ENCODE measurements around the gene LAD1. TPM values are rescaled to one million over a fixed set of nuclear protein-coding genes. Genes with fewer than 3 reads are reported as not detected.

LAD1 gene
- total RNA-seq, 4 donors from 2014 or later: 0.25 to 6.2 (median 0.92) TPM

DNA sequence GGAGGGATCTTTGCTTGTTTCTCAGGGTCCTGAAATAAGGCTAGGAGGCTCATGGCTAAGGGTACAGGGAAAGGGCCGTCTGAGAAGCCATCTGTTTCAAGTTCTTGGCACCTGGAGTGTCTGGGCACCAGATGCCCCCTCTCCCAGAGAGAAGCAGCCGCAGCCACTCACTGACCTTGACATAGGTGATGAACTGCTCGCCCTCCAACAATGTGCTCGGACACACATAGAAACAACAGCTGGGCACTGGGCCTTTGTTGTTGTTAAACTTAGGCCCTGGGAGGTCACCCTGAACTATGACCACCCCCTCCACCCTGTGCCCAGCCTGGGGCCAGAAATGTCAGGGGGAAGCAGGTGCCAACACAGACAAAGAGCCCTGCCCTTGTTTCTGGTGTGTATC is 31.7 kb upstream of the LAD1 start:
- ATAC-seq: no peak
- Histone ChIP-seq H3K9me3 (no peaks in the 10 kb centered on the region), H3K4me1 (peaks cover 35 to 54% of the 10 kb centered on the region in 2 donors), H3K4me3 (no peak overlapping the region), H3K27me3 (no peaks in the 10 kb centered on the region), H3K36me3 (no peaks in the 10 kb centered on the region), H3K27ac (peak overlapping the region; percentile 93)
- in situ Hi-C loops (cut with MboI; ENCODE audit: low sequenced_read_pairs in 4 of 4): no loop called here
- no peak for DNase-seq
- intact Hi-C loops (cut with DNase I; ENCODE audit: low total_unique reads): no loop called here
- no peak for TF ChIP-seq POLR2A (IDR thresholded peaks at IDR 0.05)
- TF ChIP-seq, protein P1, sequence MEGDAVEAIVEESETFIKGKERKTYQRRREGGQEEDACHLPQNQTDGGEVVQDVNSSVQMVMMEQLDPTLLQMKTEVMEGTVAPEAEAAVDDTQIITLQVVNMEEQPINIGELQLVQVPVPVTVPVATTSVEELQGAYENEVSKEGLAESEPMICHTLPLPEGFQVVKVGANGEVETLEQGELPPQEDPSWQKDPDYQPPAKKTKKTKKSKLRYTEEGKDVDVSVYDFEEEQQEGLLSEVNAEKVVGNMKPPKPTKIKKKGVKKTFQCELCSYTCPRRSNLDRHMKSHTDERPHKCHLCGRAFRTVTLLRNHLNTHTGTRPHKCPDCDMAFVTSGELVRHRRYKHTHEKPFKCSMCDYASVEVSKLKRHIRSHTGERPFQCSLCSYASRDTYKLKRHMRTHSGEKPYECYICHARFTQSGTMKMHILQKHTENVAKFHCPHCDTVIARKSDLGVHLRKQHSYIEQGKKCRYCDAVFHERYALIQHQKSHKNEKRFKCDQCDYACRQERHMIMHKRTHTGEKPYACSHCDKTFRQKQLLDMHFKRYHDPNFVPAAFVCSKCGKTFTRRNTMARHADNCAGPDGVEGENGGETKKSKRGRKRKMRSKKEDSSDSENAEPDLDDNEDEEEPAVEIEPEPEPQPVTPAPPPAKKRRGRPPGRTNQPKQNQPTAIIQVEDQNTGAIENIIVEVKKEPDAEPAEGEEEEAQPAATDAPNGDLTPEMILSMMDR (IDR thresholded peaks at IDR 0.05 in 4 of 5, conservative IDR thresholded peaks at IDR 0.05 in 1 of 5): no peak

- Histone ChIP-seq H3K36me3 (no peaks in the 10 kb centered on the region), H3K27ac (peak overlapping the region; percentile 93), H3K27me3 (no peaks in the 10 kb centered on the region), H3K4me3 (no peak overlapping the region), H3K4me1 (peaks cover 40 to 55% of the 10 kb centered on the region in 2 donors), H3K9me3 (no peaks in the 10 kb centered on the region)
- in situ Hi-C loops (cut with MboI; ENCODE audit: low sequenced_read_pairs in 4 of 4) (no loop called here), intact Hi-C loops (cut with DNase I; ENCODE audit: low total_unique reads) (no loop called here)
- DNase-seq (no peak), ATAC-seq (no peak)
- TF ChIP-seq, protein P1 (IDR thresholded peaks at IDR 0.05 in 4 of 5, conservative IDR thresholded peaks at IDR 0.05 in 1 of 5): no peak
- TF ChIP-seq POLR2A (IDR thresholded peaks at IDR 0.05): peak in 1 of 2 donors; percentile 20
These were observed 30.8 kb upstream of the LAD1 start for GRCh38 chr1:201429736-201430501.

- DNase-seq (peak in 1 of 2 donors; percentile 68), ATAC-seq (peak; percentile 37 to 59)
- H3K27me3 ChIP-seq: no peaks in the 10 kb centered on the region
- no peak overlapping the region for H3K4me3 ChIP-seq
- no peaks in the 10 kb centered on the region for H3K36me3 ChIP-seq
- TF ChIP-seq, protein P1 (IDR thresholded peaks at IDR 0.05 in 4 of 5, conservative IDR thresholded peaks at IDR 0.05 in 1 of 5): no peak
- TF ChIP-seq POLR2A (IDR thresholded peaks at IDR 0.05): no peak
- intact Hi-C loops (cut with DNase I; ENCODE audit: low total_unique reads): no loop called here
- in situ Hi-C loops (cut with MboI; ENCODE audit: low sequenced_read_pairs in 4 of 4): no loop called here
- H3K9me3 ChIP-seq: no peaks in the 10 kb centered on the region
- peak overlapping the region; percentile 93 for H3K27ac ChIP-seq
- peaks cover 49 to 62% of the 10 kb centered on the region in 2 donors for H3K4me1 ChIP-seq
These were observed 28.8 kb upstream of the LAD1 start for GRCh38 chr1:201427963-201428362.

DNA sequence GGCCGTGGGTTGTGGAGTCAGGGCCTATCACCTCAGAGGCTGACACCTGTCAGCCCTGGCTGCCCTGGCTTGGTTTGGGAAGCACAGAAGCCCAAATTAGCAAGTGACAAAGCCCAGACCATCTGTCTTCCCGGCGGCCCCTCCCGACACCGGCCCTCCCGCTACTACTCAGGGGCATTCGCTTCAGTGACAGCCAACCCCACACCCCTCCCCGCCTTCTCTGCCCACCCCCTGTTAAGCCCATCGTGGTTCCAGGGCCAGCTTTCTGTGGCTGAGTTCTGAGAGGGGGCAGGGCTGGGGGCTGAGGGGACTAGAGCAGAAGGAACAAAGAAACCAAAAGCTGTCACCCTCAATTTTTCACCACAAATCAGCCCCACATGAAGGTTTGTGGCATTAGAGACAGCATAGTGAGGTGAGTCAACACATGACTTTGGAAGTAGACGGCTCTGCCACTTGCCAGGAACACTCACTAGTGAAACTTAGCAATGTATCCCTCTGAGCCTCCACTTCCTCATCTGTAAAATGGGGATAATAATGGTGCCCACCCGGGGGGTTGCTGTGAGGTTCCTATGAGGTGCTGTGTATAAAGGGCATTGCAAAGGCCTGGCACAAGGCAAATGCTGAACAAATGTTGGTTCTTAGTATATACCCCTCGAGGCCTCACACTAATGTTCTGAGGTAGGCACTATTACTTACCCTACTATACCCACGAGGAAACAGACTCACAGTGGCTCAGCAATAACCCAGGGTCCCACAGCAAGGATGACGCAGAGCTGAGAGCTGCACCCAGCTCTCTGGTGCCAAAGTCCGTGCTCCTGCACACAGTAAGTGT is 27.6 kb upstream of the LAD1 start:
- peak; percentile 19 to 39 for TF ChIP-seq POLR2A (IDR thresholded peaks at IDR 0.05)
- TF ChIP-seq, protein P1 (IDR thresholded peaks at IDR 0.05 in 4 of 5, conservative IDR thresholded peaks at IDR 0.05 in 1 of 5): no peak
- ATAC-seq (peak; percentile 57 to 80), DNase-seq (peak; percentile 84 to 94)
- intact Hi-C loops (cut with DNase I; ENCODE audit: low total_unique reads): no loop called here
- H3K27me3 ChIP-seq: no peaks in the 10 kb centered on the region
- H3K4me3 ChIP-seq: peak overlapping the region in 1 of 4 donors; percentile 11
- H3K4me1 ChIP-seq: peaks cover 61 to 74% of the 10 kb centered on the region in 2 donors
- H3K9me3 ChIP-seq: no peaks in the 10 kb centered on the region
- H3K36me3 ChIP-seq: no peaks in the 10 kb centered on the region
- peak overlapping the region; percentile 93 for H3K27ac ChIP-seq
- in situ Hi-C loops (cut with MboI; ENCODE audit: low sequenced_read_pairs in 4 of 4): no loop called here
